Pancreas (tissue), 10 donors: ENCODE measurements around the gene MCTP2. TPM values are rescaled to one million over a fixed set of nuclear protein-coding genes. Genes with fewer than 3 reads are reported as not detected.
"Not testable (repeated sequence)": the region's sequence is repeated elsewhere in the genome, so short reads cannot be mapped to it uniquely, and the experiment has no call there.

Experiments used
- ATAC-seq, 4 donors: fragments of 200-7000 bp; cut with Tn5 transposase; one replicate each; pipeline versions ENCODE4 v1.8.0 to v1.9.1; 2020; ENCODE audit warnings: mild to moderate bottlenecking in 4 of 4, moderate library complexity in 4 of 4
- DNase-seq, 6 donors: peaks; one replicate each; pipeline ENCODE4 v3.0.0-alpha.2; 2020
- FAIRE-seq: peaks from 2 replicates; lab custom pipeline; 2012; peaks lifted over from hg19 to GRCh38; lab: Jason Lieb, UNC
- H3K27ac ChIP-seq, 4 donors: fragments of 200-600 bp; sonication (generic); 1 replicate in 3 of 4; 2 replicates in 1 of 4; pipeline versions ENCODE4 v1.5.0 to v1.8.0; 2020
- H3K27me3 ChIP-seq, 4 donors: fragments of 200-600 bp; one replicate each; pipeline ENCODE4 v1.8.0; 2021
- H3K36me3 ChIP-seq, 3 donors: fragments of 200-600 bp; sonication (generic) in 1 of 3; one replicate each; pipeline versions ENCODE4 v1.5.0 to v1.8.0; 2020 to 2021
- H3K4me1 ChIP-seq, 3 donors: fragments of 200-600 bp; one replicate each; pipeline ENCODE4 v1.8.0; 2021
- H3K4me3 ChIP-seq, 4 donors: fragments of 200-600 bp; sonication (generic) in 2 of 4; one replicate each; pipeline versions ENCODE4 v1.5.0 to v1.8.0; 2020 to 2021
- H3K9me3 ChIP-seq, 4 donors: fragments of 200-600 bp; one replicate each; pipeline ENCODE4 v1.8.0; 2021
- WGBS, 2 donors: extraction: QIAGEN DNeasy Blood & Tissue Kit; methylation state at CpG; one replicate each; pipeline ENCODE4 v1.1.7; 2013; 5-methylcytosine and 5-hydroxymethylcytosine counted together
- intact Hi-C, 3 donors: fragments of 100-400 bp; cut with DNase I; formaldehyde crosslinking; loops; one replicate each; pipeline versions ENCODE4 v1.11.1 to v1.14.2; 2022
- polyA plus RNA-seq, 2 donors: library from polyadenylated mRNA; stranded (reverse); fragments of 200-250 nt; gene quantifications; one replicate each; pipeline ENCODE4 v1.2.3, GENCODE V29; 2013
- total RNA-seq, 6 donors: library from RNA; stranded (reverse); fragmentation: NEBNext Ultra II Directional in 4 of 6; extraction: Animal tissue kit (Norgen Biotek cat#: 25700) in 4 of 6; gene quantifications; one replicate each; pipeline versions ENCODE4 v1.2.1 to v1.2.4, GENCODE V29; 2021 to 2023
- TF ChIP-seq, protein P1 (sequence below), 4 donors: fragments of 200-600 bp; sonication (generic) in 3 of 4; IDR thresholded peaks; one replicate each; pipeline versions ENCODE4 v1.5.0 to v1.8.0; 2021; ENCODE audit warnings: antibody characterized with exemption in 4 of 4
- donor health status: healthy with polysubstance abuse.
- donor health status: DM: no; HTN: no; CAD: no; lungs with moderate emphysema.
- donor health status: DM: no; HTN: no; CAD: no.
- donor health status: control.
- donor health status: control.
- donor health status: Bipolar disorder and iron deficiency.
- donor health status: DM: yes; HTN: yes; CAD: no.
- donor health status: DM: no; HTN: no; CAD: no.
- donor health status: DM: no; HTN: no; CAD: no.
- donor health status: DM: yes; HTN: yes; CAD: no.

Gene MCTP2
- total and polyA plus RNA-seq, 8 donors = 3.7 to 21.4 (median 14.7) TPM

DNA sequence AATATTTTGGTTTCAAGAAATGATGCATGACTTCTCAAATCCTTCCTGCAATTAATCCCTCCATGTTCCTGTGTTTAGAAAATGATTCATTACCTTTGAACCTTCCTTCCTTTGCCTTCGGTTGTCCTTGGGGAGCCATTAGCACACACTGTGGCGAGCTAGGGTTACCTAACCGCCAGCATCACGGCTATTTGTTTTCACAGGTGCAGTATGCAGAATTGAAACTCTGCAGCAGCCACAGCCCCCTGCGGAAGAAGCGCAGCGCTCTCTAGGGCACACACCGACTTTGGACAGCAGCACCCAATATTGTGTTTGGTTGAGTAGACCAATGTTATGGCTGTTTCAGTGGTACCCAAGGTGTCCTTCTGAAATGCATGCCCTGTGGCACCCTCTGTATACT, 247.4 kb downstream of the MCTP2 start:
- intact Hi-C loops = no loop called here
- FAIRE-seq = no peak
- 89 to 93% methylated on average over 8 of the region's 8 CpGs for WGBS, 2 donors

DNA sequence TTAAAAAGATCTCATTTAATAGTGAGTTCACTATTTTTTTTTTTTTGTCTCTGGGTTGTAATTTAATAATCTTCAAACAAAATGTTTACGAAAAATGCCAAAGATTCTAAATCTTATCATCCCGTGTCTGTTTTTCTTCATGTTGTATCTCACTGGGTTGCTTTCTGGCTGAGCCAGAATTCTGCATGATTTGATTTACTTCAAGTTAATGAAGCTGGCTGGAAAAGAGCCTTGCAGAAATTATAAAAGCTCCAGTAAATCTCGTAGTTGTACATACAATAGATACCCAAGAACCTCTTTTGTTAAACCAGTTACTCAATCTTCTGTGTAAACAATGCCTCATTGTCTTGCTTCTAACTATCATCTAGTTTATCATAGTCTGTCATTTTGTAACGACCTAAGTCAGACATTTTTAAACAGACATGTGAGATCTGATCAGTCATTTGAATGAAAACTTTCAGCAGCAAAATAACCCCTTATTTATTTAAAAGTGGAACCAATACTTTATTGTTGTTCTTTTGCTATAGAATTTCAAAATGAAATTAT, 249.0 kb downstream of the MCTP2 start:
- TF ChIP-seq, protein P1, sequence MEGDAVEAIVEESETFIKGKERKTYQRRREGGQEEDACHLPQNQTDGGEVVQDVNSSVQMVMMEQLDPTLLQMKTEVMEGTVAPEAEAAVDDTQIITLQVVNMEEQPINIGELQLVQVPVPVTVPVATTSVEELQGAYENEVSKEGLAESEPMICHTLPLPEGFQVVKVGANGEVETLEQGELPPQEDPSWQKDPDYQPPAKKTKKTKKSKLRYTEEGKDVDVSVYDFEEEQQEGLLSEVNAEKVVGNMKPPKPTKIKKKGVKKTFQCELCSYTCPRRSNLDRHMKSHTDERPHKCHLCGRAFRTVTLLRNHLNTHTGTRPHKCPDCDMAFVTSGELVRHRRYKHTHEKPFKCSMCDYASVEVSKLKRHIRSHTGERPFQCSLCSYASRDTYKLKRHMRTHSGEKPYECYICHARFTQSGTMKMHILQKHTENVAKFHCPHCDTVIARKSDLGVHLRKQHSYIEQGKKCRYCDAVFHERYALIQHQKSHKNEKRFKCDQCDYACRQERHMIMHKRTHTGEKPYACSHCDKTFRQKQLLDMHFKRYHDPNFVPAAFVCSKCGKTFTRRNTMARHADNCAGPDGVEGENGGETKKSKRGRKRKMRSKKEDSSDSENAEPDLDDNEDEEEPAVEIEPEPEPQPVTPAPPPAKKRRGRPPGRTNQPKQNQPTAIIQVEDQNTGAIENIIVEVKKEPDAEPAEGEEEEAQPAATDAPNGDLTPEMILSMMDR (IDR thresholded peaks at IDR 0.05) = no peak
- Histone ChIP-seq H3K27ac (no peak overlapping the region), H3K9me3 (no peaks in the 10 kb centered on the region), H3K27me3 (no peaks in the 10 kb centered on the region), H3K4me1 (no peaks in the 10 kb centered on the region), H3K36me3 (no peaks in the 10 kb centered on the region), H3K4me3 (no peak overlapping the region)
- intact Hi-C loops = no loop called here
- ATAC-seq = no peak
- DNase-seq = no peak
- FAIRE-seq = peak; percentile 34
- 53 to 54% methylated on average over 4 of the region's 4 CpGs for WGBS, 2 donors

More for the DNA sequence above, 247.4 kb downstream of the MCTP2 start:
- Histone ChIP-seq H3K4me3 (no peak overlapping the region), H3K4me1 (no peaks in the 10 kb centered on the region), H3K27ac (no peak overlapping the region), H3K27me3 (no peaks in the 10 kb centered on the region), H3K9me3 (no peaks in the 10 kb centered on the region), H3K36me3 (no peaks in the 10 kb centered on the region)
- no peak for ATAC-seq
- no peak for DNase-seq
- TF ChIP-seq, protein P1 (IDR thresholded peaks at IDR 0.05) = no peak

DNA sequence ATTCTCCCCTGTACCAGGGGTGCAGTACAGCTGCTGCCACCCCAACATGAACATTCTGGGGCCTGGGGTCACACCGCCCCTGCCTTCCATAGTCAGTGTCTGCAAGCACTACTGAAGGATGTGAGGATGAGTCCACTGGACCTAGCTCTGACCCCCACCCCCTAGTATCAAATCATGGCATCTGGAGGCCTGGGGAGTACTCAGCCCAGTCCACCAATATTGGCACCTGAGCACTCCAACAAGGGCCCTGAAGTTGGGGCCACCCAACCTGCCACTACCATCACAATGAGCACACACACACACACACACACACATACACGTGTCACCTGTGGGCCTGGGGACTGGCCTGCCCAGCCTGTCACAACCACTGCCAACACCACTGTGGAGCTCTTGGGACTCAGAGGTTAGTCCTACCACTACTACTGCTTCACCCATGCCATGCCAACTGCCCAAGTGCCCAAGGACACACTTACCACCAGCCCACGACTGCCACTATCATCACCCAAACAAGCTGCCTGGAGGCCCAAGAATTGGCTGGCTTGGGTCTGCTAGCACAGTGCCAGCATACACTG, 253.9 kb downstream of the MCTP2 start:
- FAIRE-seq (no peak), DNase-seq (no peak), ATAC-seq (peak in 1 of 4 donors; percentile 19)
- Histone ChIP-seq H3K9me3 (no peaks in the 10 kb centered on the region), H3K4me3 (no peak overlapping the region), H3K36me3 (no peaks in the 10 kb centered on the region), H3K27ac (no peak overlapping the region), H3K27me3 (no peaks in the 10 kb centered on the region), H3K4me1 (no peaks in the 10 kb centered on the region)
- TF ChIP-seq, protein P1 (IDR thresholded peaks at IDR 0.05) = no peak
- 66 to 78% methylated on average over 3 of the region's 3 CpGs for WGBS, 2 donors
- intact Hi-C loops = no loop called here

DNA sequence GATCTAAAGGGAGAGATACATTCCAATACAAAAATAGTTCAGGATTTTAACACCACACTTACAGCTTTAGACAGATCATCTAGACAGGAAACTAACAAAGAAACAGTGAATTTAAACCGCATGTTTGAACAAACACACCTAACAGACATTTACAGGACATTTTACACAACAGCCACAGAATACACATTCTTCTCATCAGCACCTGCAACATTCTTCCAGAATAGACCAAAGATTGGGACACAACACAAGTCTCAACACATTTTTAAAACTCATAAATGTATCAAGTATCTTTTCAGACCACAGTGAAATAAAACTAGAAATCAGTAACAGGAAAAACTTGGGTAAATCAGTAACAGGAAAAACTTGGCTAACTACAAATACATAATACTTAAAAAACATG, 256.3 kb downstream of the MCTP2 start:
- H3K4me3 ChIP-seq = no peak overlapping the region
- FAIRE-seq = no peak
- no peak for ATAC-seq
- no peaks in the 10 kb centered on the region for H3K36me3 ChIP-seq
- H3K27me3 ChIP-seq = no peaks in the 10 kb centered on the region
- 8 to 16% methylated on average over 1 of the region's 1 CpG for WGBS, 2 donors
- no peaks in the 10 kb centered on the region for H3K9me3 ChIP-seq
- TF ChIP-seq, protein P1 (IDR thresholded peaks at IDR 0.05) = no peak
- peak overlapping the region in 1 of 4 donors; percentile 5 for H3K27ac ChIP-seq
- intact Hi-C loops = no loop called here
- H3K4me1 ChIP-seq = no peaks in the 10 kb centered on the region
- DNase-seq = no peak

DNA sequence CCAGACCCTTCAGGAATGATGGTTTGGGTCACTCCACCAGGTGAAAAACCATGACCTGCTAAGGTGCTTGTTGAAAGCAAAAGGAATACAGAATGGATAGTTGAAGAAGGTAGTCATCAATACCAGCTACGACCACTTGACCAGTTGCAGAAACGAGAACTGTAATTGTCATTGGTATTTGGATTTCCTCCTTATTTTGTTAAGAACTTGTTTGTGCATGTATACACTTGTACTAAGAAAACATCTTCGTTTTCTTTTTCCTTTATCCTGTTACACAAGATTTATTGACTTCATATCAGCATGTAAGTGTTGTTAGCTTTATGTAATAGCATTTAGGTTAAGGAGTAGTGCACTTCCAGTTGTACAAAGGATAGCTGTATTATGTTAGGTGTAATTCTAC, 261.8 kb downstream of the MCTP2 start:
- no peak for DNase-seq
- Histone ChIP-seq H3K36me3 (no peaks in the 10 kb centered on the region), H3K27ac (no peak overlapping the region), H3K9me3 (no peaks in the 10 kb centered on the region), H3K4me1 (no peaks in the 10 kb centered on the region), H3K4me3 (no peak overlapping the region), H3K27me3 (no peaks in the 10 kb centered on the region)
- TF ChIP-seq, protein P1 (IDR thresholded peaks at IDR 0.05) = no peak
- FAIRE-seq = no peak
- intact Hi-C loops = no loop called here
- no peak for ATAC-seq
- 58 to 75% methylated on average over 3 of the region's 3 CpGs for WGBS, 2 donors

DNA sequence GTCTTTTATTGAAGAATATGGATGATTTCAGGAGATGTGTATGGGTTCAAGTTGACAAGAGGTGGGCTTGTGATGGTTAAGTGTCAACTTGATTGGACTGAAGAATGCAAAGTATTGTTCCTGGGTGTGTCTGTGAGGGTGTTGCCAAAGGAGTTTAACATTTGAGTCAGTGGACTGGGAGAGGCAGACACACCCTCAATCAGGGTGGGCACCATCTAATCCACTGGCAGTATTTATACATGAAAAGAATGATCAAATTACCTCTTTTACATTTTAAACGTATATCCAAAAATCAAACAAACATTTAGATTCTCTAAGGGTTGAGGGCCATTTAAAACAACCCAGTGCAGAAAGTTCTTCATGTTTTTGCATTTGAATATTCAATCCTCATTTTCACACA, 262.2 kb downstream of the MCTP2 start:
- H3K27me3 ChIP-seq, H3K4me1 ChIP-seq, H3K9me3 ChIP-seq, H3K4me3 ChIP-seq, FAIRE-seq, intact Hi-C loops, DNase-seq, H3K36me3 ChIP-seq, H3K27ac ChIP-seq, ATAC-seq: not testable (repeated sequence)
- WGBS, 2 donors = 55 to 70% methylated on average over 1 of the region's 1 CpG
